GM08714 (cell line): ENCODE results near the gene ELFN1.

ENCODE experiments used
- H3K4me3 ChIP-seq: fragments of 200-500 bp; sonication (Bioruptor generic); 2 replicates; pipeline ENCODE4 v1.5.1; 2014; ENCODE audit warnings: mild to moderate bottlenecking, low read length, inconsistent platforms
- ZNF274 ChIP-seq: IDR thresholded peaks from 2 replicates; pipeline ENCODE4 v1.6.1; 2012; ENCODE audit warnings: mild to moderate bottlenecking, low read depth, low read length

The ELFN1 gene

GRCh38 chr7:1647961-1648672 is 22.0 kb upstream of the ELFN1 start:
- H3K4me3 ChIP-seq = no peak overlapping the region
- TF ChIP-seq ZNF274 = no peak

DNA sequence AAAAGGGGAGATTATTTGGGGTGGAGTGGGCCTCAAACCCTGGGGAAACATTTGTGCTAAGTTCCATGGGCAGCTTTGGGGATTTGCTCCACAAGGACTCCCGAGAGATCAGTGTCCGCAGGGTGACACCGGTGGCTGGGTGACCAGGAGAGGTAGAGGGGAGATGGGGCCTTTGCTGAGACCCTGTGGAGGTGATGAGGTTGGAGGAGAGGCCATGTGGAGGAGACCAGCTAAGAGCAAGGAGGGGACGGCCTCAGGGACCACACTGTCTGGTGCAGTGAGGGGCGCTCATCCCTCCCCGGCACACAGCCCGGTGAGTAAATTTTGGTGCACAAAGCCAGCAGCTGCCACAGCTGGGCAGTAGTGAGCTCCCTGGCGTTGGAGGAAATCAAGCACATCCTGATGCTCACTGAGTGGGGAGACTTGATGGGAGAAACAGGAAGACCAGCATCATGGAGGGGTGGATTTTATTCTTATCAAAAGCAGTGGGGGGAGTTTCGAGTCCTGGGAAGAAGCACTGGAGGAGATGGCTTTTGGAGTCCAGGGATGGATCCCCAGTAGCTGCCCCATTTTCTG is 20.2 kb upstream of the ELFN1 start:
- no peak for TF ChIP-seq ZNF274
- no peak overlapping the region for H3K4me3 ChIP-seq

DNA sequence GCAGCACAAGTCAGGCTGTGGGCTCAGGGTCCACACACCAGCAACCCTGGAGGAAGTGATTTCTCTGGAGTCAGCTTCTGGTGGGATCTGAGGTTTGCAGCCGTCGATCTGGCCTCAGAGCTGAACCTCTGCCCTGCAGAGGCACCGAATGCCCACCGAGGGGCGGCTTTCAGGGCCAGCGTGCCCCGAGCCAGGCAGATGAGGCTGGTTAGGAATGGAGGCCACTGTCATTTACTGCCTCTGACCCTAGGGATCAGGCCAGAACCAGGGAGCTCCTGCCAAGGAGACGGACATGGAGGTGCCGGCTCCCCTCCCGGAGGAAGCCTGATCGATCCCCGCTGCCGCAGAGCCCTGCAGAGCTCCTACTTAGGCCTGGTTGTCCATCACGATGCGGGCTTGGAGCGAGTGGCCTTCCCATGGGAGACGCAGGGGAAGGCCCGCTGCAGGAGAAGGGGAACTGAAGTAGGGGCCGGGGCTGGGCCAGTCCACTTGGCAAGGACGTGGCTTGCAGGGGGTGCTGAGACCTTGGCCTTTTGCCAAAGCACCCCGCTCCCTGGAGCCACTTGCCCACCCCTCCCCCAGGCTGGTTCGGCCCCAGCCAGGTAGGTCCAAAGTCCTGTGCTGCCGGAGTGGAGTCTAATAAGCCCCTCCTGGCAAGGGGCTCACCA is 19.6 kb upstream of the ELFN1 start:
- no peak overlapping the region for H3K4me3 ChIP-seq
- TF ChIP-seq ZNF274 = no peak

GRCh38 chr7:1651031-1651446 is 19.0 kb upstream of the ELFN1 start:
- H3K4me3 ChIP-seq = no peak overlapping the region
- TF ChIP-seq ZNF274 = no peak

DNA sequence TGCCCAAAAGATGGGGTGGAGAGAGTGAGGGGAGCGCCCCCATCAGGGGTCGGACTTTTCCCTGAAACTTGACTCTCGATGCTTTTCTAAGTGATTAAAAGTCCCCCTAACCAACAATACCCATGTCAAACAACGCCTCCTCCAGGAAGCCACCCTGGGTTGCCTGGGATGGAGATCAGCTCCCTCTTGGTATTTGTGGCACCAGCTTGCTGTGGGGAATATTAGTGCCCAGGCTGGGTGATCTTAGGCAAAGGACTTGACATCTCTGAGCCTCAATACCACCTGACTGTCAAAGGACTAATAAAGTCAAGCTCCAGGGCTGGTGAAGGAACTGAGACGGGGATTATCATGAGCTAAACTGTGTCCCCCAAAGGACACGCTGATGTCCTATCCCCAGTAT is 18.2 kb upstream of the ELFN1 start:
- TF ChIP-seq ZNF274 = no peak
- H3K4me3 ChIP-seq = no peak overlapping the region

DNA sequence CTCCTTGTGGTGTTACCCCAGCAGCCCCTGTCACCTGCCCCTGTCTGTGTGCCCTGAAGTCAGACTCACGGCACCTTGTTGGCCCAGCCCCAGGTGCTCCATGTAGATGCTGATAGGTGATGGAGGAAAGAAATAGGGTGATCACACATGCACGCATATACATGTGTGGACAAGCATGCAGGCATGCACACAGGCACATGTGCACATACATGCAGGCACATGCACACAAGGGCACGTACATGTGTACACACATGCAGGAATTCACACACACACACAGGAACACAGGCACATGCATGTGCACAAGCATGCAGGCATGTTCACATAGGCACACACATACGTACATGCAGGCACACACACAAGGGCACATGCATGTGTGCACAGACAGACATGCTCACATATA is 16.6 kb upstream of the ELFN1 start:
- TF ChIP-seq ZNF274 = no peak
- H3K4me3 ChIP-seq = no peak overlapping the region

DNA sequence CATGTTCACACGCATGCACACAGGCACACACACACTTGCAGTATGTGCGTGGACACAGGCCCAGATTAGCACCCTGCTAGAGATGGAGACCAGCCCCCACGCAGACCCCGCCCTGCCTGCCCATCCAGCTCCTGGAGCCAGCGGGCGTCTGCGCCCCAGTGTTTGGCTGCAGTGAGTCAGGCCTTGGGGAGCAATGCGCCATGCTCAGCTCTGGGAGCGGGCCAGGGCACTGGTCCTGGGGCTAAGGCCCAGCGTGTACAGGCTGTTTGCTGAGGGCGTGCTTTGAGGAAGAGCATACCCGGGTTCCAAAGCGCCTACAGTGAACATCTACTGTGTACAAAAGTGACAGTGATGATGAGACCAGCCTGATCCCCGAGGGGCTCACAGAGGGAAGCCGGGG is 16.0 kb upstream of the ELFN1 start:
- no peak for TF ChIP-seq ZNF274
- no peak overlapping the region for H3K4me3 ChIP-seq

DNA sequence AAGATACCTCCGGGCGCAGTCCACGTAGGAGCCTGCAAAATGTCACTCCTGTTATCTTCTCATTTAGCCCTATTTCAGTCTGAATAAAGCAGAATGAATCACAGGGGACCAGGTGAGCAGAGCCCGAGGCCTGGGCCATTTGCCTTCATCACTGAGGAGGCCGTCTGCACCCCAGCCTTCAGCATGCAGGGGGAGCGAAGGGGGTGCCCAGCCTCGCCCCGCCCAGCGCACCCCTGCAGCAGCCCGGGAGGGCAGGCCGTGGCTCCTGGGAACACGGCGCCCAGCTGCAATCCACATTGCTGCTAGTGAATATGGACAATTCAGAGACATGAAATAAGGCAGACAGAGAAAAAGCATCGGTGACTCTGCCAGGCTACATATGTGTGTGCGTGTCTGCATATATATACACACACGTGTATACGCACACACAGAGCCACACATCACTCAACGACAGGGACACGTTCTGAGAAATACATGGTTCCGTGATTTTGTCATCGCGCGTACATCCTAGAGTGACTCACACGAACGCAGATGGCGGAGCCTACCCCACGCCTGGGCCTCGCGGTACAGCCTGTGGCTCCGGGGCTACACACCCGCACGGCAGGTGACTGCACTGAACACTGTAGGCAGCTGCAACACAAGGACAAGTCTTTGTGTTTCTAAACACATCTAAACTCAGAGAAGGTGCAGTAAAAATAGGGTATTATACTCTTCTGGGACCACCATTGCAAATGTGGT is 15.2 kb upstream of the ELFN1 start:
- no peak overlapping the region for H3K4me3 ChIP-seq
- TF ChIP-seq ZNF274 = no peak

GRCh38 chr7:1659696-1660095 is 10.4 kb upstream of the ELFN1 start:
- no peak for TF ChIP-seq ZNF274

DNA sequence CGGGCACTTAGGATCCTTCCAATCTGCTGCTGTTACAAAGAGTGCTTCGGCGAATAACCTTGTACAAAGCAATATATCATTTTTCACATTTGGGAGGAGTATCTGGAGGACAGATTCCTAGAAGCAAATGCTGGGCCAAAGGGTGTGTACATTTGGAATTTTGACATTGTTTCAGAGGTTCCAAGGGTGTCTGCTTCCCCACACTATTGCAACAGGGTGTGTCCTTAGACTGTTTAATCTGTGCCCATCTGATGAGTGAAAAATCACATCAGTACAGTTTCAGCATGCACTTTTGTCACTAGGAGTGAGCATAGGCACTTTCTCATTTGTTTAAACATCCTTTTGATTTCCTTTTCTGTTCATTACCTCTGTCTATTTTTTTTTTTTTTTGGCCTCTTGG is 8.6 kb upstream of the ELFN1 start:
- no peak for TF ChIP-seq ZNF274
- H3K4me3 ChIP-seq = no peak overlapping the region

More at GRCh38 chr7:1659696-1660095, 10.4 kb upstream of the ELFN1 start:
- no peak overlapping the region for H3K4me3 ChIP-seq

DNA sequence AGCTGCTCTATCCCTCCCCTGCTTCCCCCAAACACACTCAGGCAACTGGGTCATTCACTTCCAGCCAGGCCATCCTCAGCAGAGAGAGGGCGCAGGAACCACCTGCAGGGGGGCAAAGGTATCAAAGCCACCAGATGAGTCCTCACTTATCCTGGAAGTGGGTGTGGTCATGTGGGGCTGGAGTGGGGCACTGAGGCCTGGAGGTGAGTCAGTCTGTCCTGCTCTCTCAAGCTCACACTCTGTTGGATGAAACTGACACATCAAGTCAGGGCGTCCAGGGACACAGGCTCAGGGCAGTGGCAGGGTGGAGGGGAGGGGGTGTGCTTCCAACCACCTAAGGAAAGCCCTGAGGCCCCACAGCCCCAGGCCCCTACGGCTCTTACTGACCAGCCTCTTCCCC is 8.0 kb upstream of the ELFN1 start:
- TF ChIP-seq ZNF274 = no peak
- H3K4me3 ChIP-seq = no peak overlapping the region

- no peak overlapping the region for H3K4me3 ChIP-seq
Measured at GRCh38 chr7:1662767-1663166, 7.3 kb upstream of the ELFN1 start.

GRCh38 chr7:1663223-1663622 is 6.9 kb upstream of the ELFN1 start:
- TF ChIP-seq ZNF274 = no peak
- H3K4me3 ChIP-seq = no peak overlapping the region

More at GRCh38 chr7:1662767-1663166, 7.3 kb upstream of the ELFN1 start:
- no peak for TF ChIP-seq ZNF274

GRCh38 chr7:1663857-1664651 is 6.0 kb upstream of the ELFN1 start:
- TF ChIP-seq ZNF274 = no peak
- H3K4me3 ChIP-seq = no peak overlapping the region
